ENCODE data around the gene ASH1L.
"Not testable (repeated sequence)": the region's sequence is repeated elsewhere in the genome, so short reads cannot be mapped to it uniquely, and the experiment has no call there.

Gene ASH1L, protein sequence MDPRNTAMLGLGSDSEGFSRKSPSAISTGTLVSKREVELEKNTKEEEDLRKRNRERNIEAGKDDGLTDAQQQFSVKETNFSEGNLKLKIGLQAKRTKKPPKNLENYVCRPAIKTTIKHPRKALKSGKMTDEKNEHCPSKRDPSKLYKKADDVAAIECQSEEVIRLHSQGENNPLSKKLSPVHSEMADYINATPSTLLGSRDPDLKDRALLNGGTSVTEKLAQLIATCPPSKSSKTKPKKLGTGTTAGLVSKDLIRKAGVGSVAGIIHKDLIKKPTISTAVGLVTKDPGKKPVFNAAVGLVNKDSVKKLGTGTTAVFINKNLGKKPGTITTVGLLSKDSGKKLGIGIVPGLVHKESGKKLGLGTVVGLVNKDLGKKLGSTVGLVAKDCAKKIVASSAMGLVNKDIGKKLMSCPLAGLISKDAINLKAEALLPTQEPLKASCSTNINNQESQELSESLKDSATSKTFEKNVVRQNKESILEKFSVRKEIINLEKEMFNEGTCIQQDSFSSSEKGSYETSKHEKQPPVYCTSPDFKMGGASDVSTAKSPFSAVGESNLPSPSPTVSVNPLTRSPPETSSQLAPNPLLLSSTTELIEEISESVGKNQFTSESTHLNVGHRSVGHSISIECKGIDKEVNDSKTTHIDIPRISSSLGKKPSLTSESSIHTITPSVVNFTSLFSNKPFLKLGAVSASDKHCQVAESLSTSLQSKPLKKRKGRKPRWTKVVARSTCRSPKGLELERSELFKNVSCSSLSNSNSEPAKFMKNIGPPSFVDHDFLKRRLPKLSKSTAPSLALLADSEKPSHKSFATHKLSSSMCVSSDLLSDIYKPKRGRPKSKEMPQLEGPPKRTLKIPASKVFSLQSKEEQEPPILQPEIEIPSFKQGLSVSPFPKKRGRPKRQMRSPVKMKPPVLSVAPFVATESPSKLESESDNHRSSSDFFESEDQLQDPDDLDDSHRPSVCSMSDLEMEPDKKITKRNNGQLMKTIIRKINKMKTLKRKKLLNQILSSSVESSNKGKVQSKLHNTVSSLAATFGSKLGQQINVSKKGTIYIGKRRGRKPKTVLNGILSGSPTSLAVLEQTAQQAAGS (N-terminal part only)

DNA sequence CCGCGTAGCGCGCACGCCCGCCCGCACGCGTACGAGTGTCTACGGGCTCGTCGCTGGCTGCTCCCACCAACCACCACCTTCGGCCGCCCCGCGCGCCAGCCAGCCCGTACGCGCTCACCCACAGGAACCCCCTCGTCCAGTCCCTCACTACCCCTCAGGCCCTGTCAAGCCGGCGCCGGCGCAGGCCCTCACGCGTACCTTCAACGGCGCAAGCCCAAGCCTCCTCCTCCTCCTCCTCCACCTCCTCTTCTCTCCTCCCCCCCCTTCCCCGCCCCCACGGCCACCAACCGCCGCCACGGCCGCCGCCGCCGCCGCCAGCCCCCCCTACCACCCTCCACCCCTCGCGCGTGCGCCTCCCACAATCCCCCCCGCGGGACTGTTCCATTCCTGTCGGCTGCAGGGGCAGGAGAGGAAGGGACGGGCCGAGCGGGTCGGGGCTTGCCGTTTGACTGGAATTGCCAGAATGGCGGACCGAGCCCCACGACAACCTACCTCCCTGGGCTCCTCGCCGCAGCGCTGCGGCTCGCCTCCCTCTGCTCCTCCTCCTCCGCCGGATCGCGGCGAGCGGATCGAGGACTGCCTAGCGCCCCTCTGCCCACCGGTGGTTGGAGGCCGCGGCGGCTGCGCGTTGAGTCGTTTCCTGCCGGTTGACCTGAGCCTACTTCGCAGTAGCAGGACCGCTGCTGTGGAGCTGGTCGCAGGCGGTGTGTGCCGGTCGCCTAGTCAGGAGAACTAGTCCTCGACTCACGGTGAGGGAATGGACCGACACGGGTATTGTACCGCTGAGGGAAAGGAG lies at the start of gene ASH1L:
Gene ASH1L, minus strand, starts transcription at position 223 of the 796 bp plus-strand sequence. CDS start 41,284 bp downstream, outside the sequence.
- DNase-seq: peak; percentile 95

DNA sequence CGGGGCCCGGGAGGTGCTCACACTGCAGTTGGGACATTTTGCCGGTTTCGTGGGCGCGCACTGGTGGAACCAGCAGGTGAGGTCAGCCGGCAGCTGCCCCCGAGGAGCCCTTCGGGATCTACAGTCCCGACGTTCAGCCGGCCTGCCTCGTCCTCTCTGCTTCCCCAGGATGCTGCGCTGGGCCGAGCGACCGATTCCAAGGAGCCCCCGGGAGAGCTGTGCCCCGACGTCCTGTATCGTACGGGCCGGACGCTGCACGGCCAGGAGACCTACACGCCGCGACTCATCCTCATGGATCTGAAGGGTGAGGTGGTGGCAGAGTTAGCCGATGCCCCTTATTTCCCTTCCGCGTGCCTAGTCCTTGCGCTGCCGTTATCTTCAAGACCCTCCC lies 47.6 kb upstream of the ASH1L start:
- not testable (repeated sequence) for DNase-seq

DNA sequence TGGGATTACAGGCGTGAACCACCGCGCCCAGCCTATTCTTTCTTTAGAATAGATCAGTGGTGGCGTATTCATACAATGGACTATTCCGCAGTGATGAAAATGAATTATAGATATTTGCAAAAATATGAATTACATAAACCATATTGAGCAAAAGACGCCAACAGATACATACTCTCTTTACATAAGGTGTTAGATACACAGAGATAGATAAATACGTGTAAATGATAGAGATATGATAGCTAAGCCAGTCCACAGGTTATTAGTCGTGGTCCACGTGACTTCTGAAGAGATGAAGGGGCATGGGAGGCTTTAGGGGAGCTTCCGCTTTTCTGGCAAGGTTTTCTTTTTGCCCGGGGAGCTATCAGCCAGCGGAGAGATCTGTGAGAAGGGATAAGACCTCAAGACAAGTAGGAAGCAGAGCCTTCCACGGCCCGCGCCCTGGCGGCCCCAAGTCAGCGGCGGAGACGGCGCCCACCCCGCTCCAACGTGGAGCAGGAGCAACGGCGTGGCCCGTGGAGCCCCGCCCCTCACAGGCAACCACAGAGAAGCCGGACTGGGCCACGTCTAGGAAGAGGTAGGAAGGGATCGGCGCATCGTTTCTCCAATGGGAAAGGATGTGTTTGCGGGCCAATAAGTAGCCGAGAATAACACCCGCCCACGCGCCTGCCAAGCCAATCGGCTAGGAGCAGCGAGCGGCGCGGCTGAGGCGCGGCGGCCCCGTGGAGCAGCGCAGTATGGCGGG lies 47.1 kb upstream of the ASH1L start, which contains the start of gene MSTO1:
Gene MSTO1, plus strand, starts transcription at position 704 of the 742 bp plus-strand sequence. Its CDS starts 31 bp downstream, at position 735.
- peak; percentile 98 for DNase-seq

DNA sequence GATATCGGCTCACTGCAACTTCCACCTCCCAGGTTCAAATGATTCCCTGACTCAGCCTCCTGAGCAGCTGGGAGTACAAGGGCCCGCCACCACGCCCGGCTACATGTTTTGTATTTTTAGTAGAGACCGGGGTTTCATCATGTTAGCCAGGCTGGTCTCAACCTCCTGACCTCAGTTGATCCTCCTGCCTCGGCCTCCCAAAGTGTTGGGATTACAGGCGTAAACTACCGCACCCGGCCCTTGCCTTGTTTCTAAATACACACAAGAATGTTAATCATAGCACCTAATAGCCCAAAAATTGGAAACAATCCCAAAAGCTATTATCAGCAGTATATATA lies 46.3 kb upstream of the ASH1L start:
- no peak for DNase-seq

DNA sequence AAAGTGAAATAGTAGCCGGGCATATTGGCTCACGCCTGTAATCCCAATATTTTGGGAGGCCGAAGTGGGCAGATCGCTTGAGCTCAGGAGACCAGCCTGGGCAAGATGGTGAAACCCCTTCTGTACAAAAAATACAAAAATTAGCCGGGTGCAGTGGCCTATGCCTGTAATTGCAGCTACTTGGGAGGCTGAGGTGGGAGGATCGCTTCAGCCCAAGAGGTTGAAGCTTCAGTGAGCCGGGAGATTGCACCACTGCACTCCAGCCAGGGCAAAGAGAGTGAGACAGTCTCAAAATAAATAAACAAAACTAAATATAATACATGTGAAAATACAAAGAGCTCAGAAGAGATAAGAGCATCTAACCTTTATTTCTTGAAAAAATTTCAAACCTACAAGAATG lies 45.1 kb upstream of the ASH1L start:
- no peak for DNase-seq

DNA sequence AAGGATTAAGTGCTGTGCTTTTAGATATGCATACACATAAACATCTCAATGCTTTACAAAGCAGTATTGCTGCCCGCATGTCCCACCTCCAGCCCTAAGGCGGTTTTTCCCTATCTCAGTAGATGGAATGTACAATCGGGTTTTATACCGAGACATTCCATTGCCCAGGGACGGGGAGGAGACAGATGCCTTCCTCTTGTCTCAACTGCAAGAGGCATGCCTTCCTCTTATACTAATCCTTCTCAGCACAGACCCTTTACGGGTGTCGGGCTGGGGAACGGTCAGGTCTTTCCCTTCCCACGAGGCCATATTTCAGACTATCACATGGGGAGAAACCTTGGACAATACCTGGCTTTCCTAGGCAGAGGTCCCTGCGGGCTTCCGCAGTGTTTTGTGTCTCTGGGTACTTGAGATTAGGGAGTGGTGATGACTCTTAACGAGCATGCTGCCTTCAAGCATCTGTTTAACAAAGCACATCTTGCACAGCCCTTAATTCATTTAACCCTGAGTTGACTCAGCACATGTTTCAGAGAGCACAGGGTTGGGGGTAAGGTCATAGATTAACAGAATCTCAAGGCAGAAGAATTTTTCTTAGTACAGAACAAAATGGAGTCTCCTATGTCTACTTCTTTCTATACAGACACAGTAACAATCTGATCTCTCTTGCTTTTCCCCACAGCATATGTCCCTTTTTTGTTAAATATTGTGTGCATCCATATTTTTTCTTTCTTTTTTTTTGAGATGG lies 37.4 kb upstream of the ASH1L start:
- DNase-seq: not testable (repeated sequence)

DNA sequence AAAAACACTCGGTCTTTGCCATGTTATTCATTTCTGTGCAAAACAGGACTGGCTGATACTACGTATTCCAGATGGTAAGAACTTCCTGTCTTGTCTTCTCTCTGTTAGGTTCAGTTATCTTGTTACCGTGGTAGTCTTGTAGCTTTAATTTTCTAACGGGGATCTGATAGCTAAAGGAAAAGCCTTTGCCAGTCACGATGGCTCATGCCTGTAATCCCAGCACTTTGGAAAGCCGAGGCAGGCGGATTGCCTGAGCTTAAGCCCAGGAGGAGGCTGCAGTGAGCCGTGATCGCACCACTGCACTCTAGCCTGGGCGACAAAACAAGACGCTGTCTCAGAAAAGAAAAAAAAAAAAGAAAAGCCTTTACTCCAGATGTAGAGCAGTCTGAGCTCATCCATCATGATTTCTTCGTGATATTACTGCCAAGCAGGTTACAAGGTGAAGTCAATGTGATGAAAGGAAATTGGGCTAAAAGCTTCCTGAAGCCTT lies 36.3 kb upstream of the ASH1L start:
- DNase-seq: no peak

DNA sequence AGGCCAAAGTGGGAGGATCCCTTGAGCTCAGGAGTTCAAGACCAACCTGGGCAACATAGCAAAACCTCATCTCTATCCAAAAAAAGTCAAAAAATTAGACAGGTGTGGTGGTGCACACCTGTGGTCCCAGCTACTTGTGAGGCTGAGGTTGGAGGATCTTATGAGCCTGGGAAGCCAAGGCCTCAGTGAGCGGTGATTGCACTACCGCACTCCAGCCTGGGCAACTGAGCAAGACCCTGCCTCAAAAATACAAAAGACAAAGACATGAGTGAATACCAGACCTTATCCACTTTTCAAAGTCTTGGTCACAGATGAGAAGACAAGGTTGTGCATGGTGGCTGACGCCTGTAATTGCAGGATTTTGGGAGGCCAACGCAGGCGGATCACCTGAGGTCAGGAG lies 34.3 kb upstream of the ASH1L start:
- DNase-seq: no peak

DNA sequence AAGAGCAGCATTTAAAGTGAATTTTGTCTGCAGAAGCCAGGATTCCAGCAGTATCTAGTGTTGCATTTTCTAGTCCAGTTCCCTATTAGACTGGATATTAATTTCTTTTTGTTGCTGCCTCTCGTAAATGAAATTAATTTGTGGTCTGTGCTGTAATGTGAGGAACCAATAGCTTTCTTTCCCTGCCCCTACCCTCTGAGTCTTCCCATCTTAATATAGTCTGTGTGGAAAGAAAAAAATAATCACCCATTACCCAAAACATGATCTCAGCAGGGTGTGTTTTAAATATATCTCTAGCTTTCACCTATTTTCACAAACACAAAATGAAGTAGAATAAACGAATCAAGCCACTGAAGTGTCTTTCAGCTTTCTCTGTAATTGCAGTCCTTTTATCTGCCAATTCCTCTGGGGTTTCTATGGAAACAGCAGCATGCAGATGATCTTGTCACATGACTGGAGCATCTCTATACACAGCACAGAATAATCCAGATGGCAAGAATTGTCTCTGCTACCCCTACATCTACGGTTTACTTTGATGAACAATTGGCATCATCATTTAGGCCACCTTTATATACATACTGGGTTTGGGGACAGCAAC lies 33.4 kb upstream of the ASH1L start:
- DNase-seq: not testable (repeated sequence)

DNA sequence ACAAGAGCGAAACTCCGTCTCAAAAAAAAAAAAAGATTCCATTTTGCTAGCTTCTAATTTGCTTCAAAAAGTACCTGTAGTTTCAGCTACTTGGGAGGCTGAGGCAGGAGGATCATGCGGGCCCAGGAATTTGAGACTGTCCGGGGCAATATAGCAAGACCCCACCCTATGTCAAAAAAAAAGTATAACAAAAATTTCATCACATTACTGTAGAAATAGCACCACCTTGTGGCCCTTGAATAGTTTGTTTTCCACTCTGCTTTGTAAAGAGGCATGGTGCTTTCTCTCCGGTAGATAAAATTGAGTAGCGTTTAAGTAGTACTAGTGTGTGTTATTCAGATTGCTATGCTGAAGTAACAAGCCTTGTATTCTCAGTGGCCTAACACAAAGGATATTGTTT lies 29.2 kb upstream of the ASH1L start:
- DNase-seq: peak; percentile 64

DNA sequence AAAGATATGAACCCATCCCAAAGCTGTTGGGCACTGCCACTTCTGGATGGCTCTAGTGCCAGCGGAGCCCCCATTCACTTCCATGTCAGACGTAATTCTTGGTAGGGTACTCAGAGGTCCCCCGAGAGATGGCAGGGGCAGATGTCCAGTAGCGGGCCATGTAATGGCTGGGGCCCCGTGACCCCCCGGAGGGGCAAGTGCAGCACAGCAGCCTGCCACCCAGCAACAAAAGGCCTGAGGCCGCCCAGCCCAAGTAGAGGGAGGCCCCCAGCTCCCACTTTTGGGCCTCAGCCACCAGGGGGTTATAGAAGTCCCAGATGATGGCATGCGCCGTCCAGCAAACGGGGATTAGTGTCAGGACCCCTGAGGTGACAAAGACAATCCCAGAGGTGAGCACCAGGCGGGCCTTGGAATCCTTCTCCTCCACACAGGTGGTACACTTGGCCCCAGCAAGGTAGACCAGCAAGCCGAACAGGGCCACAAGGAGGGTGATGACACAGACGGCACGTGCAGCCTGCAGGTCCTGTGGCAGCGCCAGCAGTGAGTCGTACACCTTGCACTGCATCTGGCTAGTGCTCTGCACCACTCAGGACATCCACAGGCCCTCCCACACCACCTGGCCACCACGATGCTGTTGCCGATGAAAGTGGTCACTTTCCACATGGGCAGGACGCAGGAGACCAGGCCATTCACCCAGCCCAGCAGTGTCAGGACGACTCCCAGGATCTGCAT lies 28.1 kb upstream of the ASH1L start:
- DNase-seq: not testable (repeated sequence)

DNA sequence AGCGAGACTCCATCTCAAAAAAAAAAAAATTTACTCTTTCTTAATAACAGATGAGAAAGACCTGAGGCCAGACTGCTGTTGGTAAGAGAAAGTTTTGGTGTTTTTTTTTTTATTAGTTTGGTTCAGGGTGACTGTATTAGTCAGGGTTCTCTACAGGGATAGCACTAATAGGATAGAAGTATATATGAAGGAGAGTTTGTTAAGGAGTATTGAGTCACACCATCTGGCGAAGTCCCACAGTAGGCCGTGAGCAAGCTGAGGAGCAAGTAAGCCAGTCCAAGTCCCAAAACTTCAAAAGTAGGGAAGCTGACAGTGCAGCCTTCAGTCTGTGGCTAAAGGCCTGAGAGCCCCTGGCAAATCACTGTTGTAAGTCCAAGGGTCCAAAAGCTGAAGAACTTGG lies 26.7 kb upstream of the ASH1L start:
- not testable (repeated sequence) for DNase-seq

DNA sequence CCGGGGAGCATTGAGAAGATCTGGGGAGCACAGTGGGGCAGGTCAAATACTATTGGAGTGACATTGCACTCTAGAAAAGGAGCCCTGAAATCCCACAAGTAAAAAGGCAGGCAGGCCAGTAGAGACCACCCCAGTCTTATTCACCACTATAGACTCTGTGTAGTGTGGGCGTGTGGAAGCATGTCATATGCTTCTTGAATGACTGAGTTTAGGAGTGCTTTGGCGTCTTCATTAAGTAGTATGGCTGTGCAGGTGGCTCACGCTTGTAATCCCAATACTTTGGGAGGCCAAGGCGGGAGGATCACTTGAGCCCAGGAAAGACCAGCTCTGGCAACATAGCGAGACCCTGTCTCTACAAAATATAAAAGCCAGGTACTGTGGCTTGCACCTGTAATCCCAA lies 21.2 kb upstream of the ASH1L start:
- not testable (repeated sequence) for DNase-seq

DNA sequence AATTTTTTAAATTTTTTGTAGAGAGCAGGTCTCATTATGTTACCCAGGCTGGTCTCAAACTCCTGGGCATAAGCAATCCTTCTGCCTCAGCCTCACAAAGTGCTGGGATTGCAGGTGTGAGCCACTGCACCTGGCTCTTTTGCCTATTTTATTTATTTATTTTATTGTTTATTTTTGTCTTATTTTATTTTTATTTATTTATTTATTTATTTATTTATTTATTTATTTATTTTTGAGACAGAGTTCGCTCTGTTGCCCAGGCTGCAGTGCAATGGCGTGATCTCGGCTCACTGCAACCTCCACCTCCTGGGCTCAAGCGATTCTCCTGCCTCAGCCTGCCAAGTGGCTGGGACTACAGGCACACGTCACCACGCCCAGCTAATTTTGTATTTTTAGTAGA lies 13.0 kb upstream of the ASH1L start:
- not testable (repeated sequence) for DNase-seq

DNA sequence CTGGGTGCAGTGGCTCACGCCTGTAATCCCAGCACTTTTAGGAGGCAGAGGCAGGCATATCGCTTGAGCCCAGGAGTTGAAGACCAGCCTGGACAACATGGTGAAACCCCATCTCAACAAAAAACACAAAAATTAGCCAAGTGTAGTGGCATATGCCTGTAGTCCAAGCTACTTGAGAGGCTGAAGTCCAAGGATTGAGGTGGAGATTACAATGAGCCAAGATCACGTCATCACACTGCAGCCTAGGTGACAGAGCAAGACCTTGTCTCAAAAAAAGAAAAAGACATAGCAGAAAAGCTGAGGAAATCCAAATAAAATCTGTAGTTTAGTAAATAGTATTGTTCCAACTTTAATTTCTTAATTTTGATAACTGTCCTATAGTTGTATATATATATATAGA lies 11.5 kb upstream of the ASH1L start:
- no peak for DNase-seq

DNA sequence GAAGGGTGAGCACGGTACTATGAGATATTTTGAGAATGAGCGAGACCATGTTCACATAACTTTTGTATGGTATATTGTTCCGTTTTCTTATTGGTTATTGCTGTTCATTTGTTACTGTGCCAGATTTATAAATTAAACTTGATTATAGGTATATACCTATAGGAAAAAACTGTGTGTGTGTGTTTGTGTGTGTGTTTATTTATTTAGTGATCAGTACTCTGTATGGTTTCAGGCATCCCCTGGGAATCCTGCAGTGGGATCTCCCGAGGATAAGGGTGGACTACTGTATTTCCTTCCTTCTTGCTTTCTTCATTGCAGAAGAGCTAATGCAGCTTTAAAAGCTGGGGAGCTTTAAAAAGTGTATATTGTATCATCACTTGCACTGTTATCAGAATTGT lies 8.0 kb upstream of the ASH1L start:
- DNase-seq: no peak

DNA sequence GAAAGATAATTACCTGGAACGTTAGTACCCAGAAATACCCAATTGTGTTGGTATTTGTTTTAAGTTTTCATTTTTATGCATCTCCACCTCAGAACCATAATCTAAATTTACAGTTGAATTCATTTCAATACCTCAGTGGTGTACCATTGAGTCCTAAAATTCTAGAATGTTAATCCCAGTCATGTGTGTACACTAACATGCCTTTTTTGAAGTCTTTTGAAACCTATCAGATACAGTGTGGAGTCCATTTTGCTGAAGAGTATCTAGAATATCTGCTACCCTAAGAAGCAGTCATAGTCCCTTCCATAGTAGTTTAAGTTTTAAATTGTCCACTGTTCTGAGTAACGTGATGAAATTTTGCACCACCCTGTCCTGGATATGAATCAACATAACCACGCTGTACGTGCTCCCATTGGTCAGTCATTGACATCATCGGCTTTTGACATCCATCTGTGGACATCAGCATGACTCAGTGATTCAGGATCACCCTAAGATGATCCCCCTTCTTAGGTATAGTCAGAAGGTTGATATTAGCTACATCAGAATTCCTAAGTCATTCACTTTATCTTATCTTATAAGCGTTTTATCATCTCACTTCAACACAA lies 7.5 kb upstream of the ASH1L start:
- no peak for DNase-seq

DNA sequence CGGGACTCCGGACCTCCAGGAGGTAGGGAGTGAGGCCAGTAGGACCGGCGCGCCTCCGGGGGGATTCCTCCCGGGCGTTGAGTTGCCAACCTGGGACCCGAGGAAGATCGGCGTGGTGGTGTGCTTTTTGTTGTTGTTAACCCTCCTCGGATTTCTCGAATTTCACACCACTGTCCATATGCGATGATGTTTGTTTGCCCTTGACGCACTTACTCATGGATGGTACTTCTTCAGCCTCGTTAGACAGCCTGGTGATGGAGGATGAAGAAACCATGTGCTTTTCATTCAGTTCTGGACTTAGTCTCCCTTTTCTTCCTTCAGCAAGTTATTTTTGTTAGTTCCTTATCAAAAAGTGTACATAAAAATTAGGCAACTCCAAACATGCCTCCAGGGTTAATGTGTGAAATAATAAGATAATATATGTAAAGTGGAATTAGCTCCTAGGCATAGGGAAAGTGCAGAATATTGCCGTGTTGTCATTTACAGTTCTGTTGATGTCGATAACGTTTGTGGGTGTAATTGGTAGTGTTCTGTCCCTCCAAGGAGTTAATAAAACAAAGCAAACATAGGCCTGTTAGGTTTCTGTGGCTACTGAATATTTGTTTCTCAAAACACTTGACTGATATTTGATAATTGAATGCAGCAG lies 897 bp upstream of the ASH1L start:
- DNase-seq: not testable (repeated sequence)
